Endothelial cell of umbilical vein (primary cell): ENCODE measurements around the gene TRAPPC6A. TPM values are rescaled to one million over a fixed set of nuclear protein-coding genes. Genes with fewer than 3 reads are reported as not detected.

Experiments used
- BruUV-seq: library from RNA; stranded (reverse); fragments of 400-500 nt; replicated peaks from 2 replicates; lab custom pipeline; 2021; lab: Mats Ljungman, UMichigan
- CTCF ChIA-PET: fragments of 300-600, 350-600 bp; sonication (Branson Sonifier 250); formaldehyde crosslinking; loops from one replicate; lab custom pipeline; 2021; ENCODE audit warnings: antibody characterized with exemption, inconsistent platforms; lab: Charles Lee
- POLR2A ChIA-PET: fragments of 300-600, 350-600 bp; sonication (Branson Sonifier 250); formaldehyde crosslinking; loops from one replicate; lab custom pipeline; 2021; ENCODE audit warnings: antibody characterized with exemption, inconsistent platforms; lab: Charles Lee
- DNase-seq: peaks from one replicate; pipeline ENCODE4 v3.0.0-alpha.2; 2011; ENCODE audit warnings: low read depth, low spot score
- FAIRE-seq: peaks from 2 replicates; lab custom pipeline; 2011; peaks lifted over from hg19 to GRCh38; lab: Jason Lieb, UNC
- H2AFZ ChIP-seq: 2 replicates; pipeline ENCODE4 v1.6.0; 2012; ENCODE audit warnings: low read depth, low read length, control low read depth, inconsistent platforms
- H3K27ac ChIP-seq: 2 replicates; pipeline ENCODE4 v1.5.1; 2011; ENCODE audit warnings: low read depth, mild to moderate bottlenecking, control low read depth, low read length, moderate library complexity; ENCODE audit not compliant: insufficient read depth
- H3K27me3 ChIP-seq, 2 experiments: 2 replicates each; pipeline versions ENCODE4 v1.6.0 to v1.6.1; 2011; ENCODE audit warnings: low read length in 2 of 2, mixed read lengths in 1 of 2; ENCODE audit not compliant: control insufficient read depth in 2 of 2, insufficient read depth in 2 of 2
- H3K36me3 ChIP-seq, 2 experiments: 2 replicates in 1 of 2; 3 replicates in 1 of 2; pipeline ENCODE4 v1.5.1; 2011; ENCODE audit warnings: low read length in 2 of 2, mild to moderate bottlenecking in 1 of 2, moderate library complexity in 1 of 2; ENCODE audit not compliant: control insufficient read depth in 2 of 2, insufficient read depth in 2 of 2; ENCODE audit errors: extremely low read depth in 1 of 2
- H3K4me1 ChIP-seq: 3 replicates; pipeline ENCODE4 v1.5.1; 2011; ENCODE audit warnings: mild to moderate bottlenecking, low read length; ENCODE audit not compliant: control insufficient read depth, insufficient read depth; ENCODE audit errors: extremely low read depth
- H3K4me2 ChIP-seq: 2 replicates; pipeline ENCODE4 v1.6.1; 2011; ENCODE audit warnings: low read length, control low read depth, mixed read lengths; ENCODE audit not compliant: insufficient read depth
- H3K4me3 ChIP-seq, 3 experiments: fragments of 200-600 bp in 1 of 3; sonication (generic), shearing (Covaris generic) in 1 of 3; replicated peaks in 1 of 3; 2 replicates each; pipeline ENCODE4 v1.5.1; 2011 to 2016; ENCODE audit warnings: control low read depth in 3 of 3, low read length in 3 of 3, mild to moderate bottlenecking in 2 of 3, inconsistent platforms in 1 of 3, low read depth in 1 of 3, moderate library complexity in 1 of 3; ENCODE audit not compliant: insufficient read depth in 1 of 3
- H3K79me2 ChIP-seq: 2 replicates; pipeline ENCODE4 v1.6.0; 2012; ENCODE audit warnings: low read length, inconsistent platforms; ENCODE audit not compliant: control insufficient read depth, insufficient read depth
- H3K9ac ChIP-seq: replicated peaks from 2 replicates; pipeline ENCODE3; 2011; ENCODE audit warnings: low read length, control low read depth; ENCODE audit not compliant: insufficient read depth; ENCODE audit errors: extremely low read depth
- H3K9me1 ChIP-seq: replicated peaks from 3 replicates; pipeline ENCODE4 v1.6.0; 2011; ENCODE audit warnings: mild to moderate bottlenecking, low read length; ENCODE audit not compliant: control insufficient read depth, insufficient read depth; ENCODE audit errors: extremely low read depth
- H3K9me3 ChIP-seq: replicated peaks from 2 replicates; pipeline ENCODE4 v1.5.1; 2012; ENCODE audit warnings: low read length, inconsistent platforms; ENCODE audit not compliant: control insufficient read depth, insufficient read depth
- H4K20me1 ChIP-seq: replicated peaks from 2 replicates; pipeline ENCODE3; 2011; ENCODE audit warnings: mild to moderate bottlenecking, low read length; ENCODE audit not compliant: control insufficient read depth, insufficient read depth; ENCODE audit errors: extremely low read depth
- EZH2 ChIP-seq: IDR thresholded peaks from 2 replicates; pipeline ENCODE4 v1.6.1; 2012; ENCODE audit warnings: borderline replicate concordance, low read depth, mild to moderate bottlenecking, moderate library complexity, low read length, inconsistent platforms; ENCODE audit not compliant: severe bottlenecking
- FOS ChIP-seq: IDR thresholded peaks from 2 replicates; pipeline ENCODE4 v1.6.1; 2011; ENCODE audit warnings: mild to moderate bottlenecking, low read length, moderate library complexity, borderline replicate concordance; ENCODE audit not compliant: insufficient read depth
- GATA2 ChIP-seq: IDR thresholded peaks from 2 replicates; pipeline ENCODE4 v1.7.0; 2011; ENCODE audit warnings: low read depth, mild to moderate bottlenecking, moderate library complexity, mixed read lengths, low read length; ENCODE audit not compliant: insufficient read length, insufficient read depth
- JUN ChIP-seq: IDR thresholded peaks from 2 replicates; pipeline ENCODE4 v1.6.1; 2011; ENCODE audit warnings: borderline replicate concordance, low read depth; ENCODE audit not compliant: insufficient read length, insufficient read depth
- MYC ChIP-seq: IDR thresholded peaks from one replicate; pipeline ENCODE4 v1.6.1; 2011; ENCODE audit warnings: mild to moderate bottlenecking, low read depth, low read length
- POLR2A ChIP-seq: IDR thresholded peaks from 2 replicates; pipeline ENCODE4 v1.6.1; 2012; ENCODE audit warnings: low read depth, mild to moderate bottlenecking, control low read depth, low read length
- POLR2AphosphoS5 ChIP-seq: IDR thresholded peaks from 2 replicates; pipeline ENCODE4 v1.6.1; 2012; ENCODE audit warnings: low read depth, mild to moderate bottlenecking, control low read depth, low read length, moderate library complexity; ENCODE audit not compliant: insufficient read depth
- dilution Hi-C: fragments of 300-500 bp; cut with MboI; formaldehyde crosslinking; loops from one replicate; pipeline ENCODE4 v1.15.0; 2019; ENCODE audit warnings: low sequenced_read_pairs; ENCODE audit not compliant: extremely low pct_ligation_motif_present
- intact Hi-C: fragments of 100-400 bp; cut with micrococcal nuclease; formaldehyde crosslinking; loops from one replicate; pipeline ENCODE4 v1.10.0; 2022
- polyA plus RNA-seq, 4 experiments: library from polyadenylated mRNA; depleted of rRNA in 3 of 4; stranded (reverse) in 3 of 4; unstranded in 1 of 4; fragments of >200 nt; gene quantifications; 2 replicates each; pipeline versions ENCODE4 v1.2.1 to v1.2.3, GENCODE V29; 2011 to 2012; ENCODE audit warnings: missing spikeins in 1 of 4
- total RNA-seq: library from RNA; stranded (reverse); gene quantifications from 2 replicates; pipeline ENCODE4 v1.2.3, GENCODE V29; 2021
- TF ChIP-seq, protein P1 (sequence below), 2 donors: IDR thresholded peaks; 1 replicate in 1 of 2; 2 replicates in 1 of 2; pipeline ENCODE4 v1.5.1; 2011; ENCODE audit warnings: low read length in 2 of 2, mild to moderate bottlenecking in 2 of 2, moderate library complexity in 2 of 2, control low read depth in 1 of 2, inconsistent platforms in 1 of 2, low read depth in 1 of 2; ENCODE audit not compliant: insufficient read depth in 1 of 2; ENCODE audit errors: extremely low read depth in 1 of 2
- TF ChIP-seq, protein P2 (sequence below): IDR thresholded peaks from 2 replicates; pipeline ENCODE4 v1.6.1; 2011; ENCODE audit not compliant: insufficient read depth, insufficient read length

The TRAPPC6A gene
- total and polyA plus RNA-seq, 2 donors (not counting 3 experiments of a cell fraction or from before 2014, with no cell fraction given): 18.1 to 45.4 TPM

DNA sequence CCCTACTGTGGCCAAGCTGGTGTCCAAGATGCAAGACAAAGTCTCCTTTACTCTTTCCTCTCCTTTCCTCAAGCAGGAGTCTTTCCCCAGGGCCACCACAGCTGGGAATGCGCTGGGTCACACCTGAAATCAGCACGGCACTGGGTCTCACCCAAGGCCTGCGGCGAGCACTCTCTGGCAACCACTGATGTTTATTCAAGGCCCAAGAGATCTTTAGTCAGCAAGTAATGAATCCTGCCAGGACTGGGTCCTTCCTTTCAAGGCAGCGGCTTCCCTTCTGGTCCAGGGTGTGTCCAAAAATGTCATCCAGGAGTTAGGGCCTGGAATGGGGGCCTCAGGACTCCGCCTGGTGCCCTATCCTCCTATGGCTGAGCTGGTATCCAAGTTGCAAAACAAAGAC is 24.6 kb upstream of the TRAPPC6A start:
- Histone ChIP-seq H3K4me1 (no peaks in the 10 kb centered on the region), H3K36me3 (no peaks in the 10 kb centered on the region), H2AFZ (no peak overlapping the region), H3K9me1 (no peaks in the 10 kb centered on the region), H3K79me2 (no peaks in the 10 kb centered on the region), H4K20me1 (no peaks in the 10 kb centered on the region), H3K9ac (no peak overlapping the region), H3K9me3 (no peaks in the 10 kb centered on the region), H3K4me2 (no peak overlapping the region), H3K27me3 (no peaks in the 10 kb centered on the region), H3K4me3 (no peak overlapping the region), H3K27ac (no peak overlapping the region)
- no peak for TF ChIP-seq EZH2
- TF ChIP-seq, protein P1, sequence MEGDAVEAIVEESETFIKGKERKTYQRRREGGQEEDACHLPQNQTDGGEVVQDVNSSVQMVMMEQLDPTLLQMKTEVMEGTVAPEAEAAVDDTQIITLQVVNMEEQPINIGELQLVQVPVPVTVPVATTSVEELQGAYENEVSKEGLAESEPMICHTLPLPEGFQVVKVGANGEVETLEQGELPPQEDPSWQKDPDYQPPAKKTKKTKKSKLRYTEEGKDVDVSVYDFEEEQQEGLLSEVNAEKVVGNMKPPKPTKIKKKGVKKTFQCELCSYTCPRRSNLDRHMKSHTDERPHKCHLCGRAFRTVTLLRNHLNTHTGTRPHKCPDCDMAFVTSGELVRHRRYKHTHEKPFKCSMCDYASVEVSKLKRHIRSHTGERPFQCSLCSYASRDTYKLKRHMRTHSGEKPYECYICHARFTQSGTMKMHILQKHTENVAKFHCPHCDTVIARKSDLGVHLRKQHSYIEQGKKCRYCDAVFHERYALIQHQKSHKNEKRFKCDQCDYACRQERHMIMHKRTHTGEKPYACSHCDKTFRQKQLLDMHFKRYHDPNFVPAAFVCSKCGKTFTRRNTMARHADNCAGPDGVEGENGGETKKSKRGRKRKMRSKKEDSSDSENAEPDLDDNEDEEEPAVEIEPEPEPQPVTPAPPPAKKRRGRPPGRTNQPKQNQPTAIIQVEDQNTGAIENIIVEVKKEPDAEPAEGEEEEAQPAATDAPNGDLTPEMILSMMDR (IDR thresholded peaks at IDR 0.05; ENCODE audit: extremely low read depth in 1 of 2, insufficient read depth in 1 of 2, low read depth in 1 of 2, low read length in 2 of 2): no peak
- TF ChIP-seq POLR2AphosphoS5: no peak
- no peak for TF ChIP-seq MYC
- no peak for TF ChIP-seq POLR2A
- no peak for TF ChIP-seq JUN
- TF ChIP-seq GATA2: no peak
- TF ChIP-seq FOS: no peak
- TF ChIP-seq, protein P2, sequence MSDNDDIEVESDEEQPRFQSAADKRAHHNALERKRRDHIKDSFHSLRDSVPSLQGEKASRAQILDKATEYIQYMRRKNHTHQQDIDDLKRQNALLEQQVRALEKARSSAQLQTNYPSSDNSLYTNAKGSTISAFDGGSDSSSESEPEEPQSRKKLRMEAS: no peak
- DNase-seq: no peak
- intact Hi-C loops (no loop called here), dilution Hi-C loops (no loop called here)
- no peak for FAIRE-seq
- ChIA-PET POLR2A (no interaction called here), CTCF (interaction anchor here (0.6 to 5.8 kb wide), 3 partner anchors 11 to 135 kb away, joined by 5 to 102 read pairs (median 76); no protein-coding TSS in a partner anchor)
- no TSS peak for BruUV-seq
